ENCODE data around the gene NUDT16L1.
A peak's percentile ranks its signal among the peaks of the same experiment; 100 is the strongest.

The NUDT16L1 gene

GRCh38 chr16:4679850-4680636 is 13.3 kb upstream of the NUDT16L1 start:
- no peaks in the 10 kb centered on the region for H3K9me3 ChIP-seq (ENCODE audit: control extremely low read depth in 1 of 5, control insufficient read depth in 4 of 5, insufficient read depth in 2 of 5, low read depth in 1 of 5, low read length in 4 of 5)
- POLR2A ChIA-PET = interaction anchor here (0.7 kb wide), 1 partner anchor 9 kb away, joined by 3 read pairs; no protein-coding TSS in a partner anchor
- H3K36me3 ChIP-seq (ENCODE audit: control insufficient read depth in 4 of 4, insufficient read depth in 4 of 4, low read length in 3 of 4) = peaks cover 2 to 85% (median 50%) of the 10 kb centered on the region in 4 experiments
- no peak overlapping the region for H3K4me3 ChIP-seq (ENCODE audit: control insufficient read depth in 1 of 7, extremely low read depth in 1 of 7, insufficient read depth in 4 of 7, low read depth in 2 of 7, low read length in 6 of 7)
- DNase-seq = peak in 2 of 3 donors; percentile 39 to 40
- CTCF ChIA-PET = interaction anchor here (0.9 to 1.3 kb wide), 3 partner anchors 15 to 31 kb away, joined by 3 to 4 read pairs (median 3); no protein-coding TSS in a partner anchor
- H3K4me1 ChIP-seq (ENCODE audit: control extremely low read depth in 1 of 4, control insufficient read depth in 4 of 4, insufficient read depth in 4 of 4, low read length in 3 of 4) = peaks cover 0 to 27% (median 16%) of the 10 kb centered on the region in 4 experiments
- WGBS (ENCODE audit: insufficient coverage) = 93% methylated on average over 38 of the region's 47 CpGs
- H3K27ac ChIP-seq (ENCODE audit: insufficient read depth in 1 of 2, low read depth in 1 of 2, low read length in 2 of 2, poor library complexity in 1 of 2, severe bottlenecking in 2 of 2) = no peak overlapping the region
- H3K27me3 ChIP-seq (replicated peaks in 2 of 5; ENCODE audit: control insufficient read depth in 4 of 5, insufficient read depth in 5 of 5, low read length in 4 of 5) = no peaks in the 10 kb centered on the region

- H3K36me3 ChIP-seq (ENCODE audit: control insufficient read depth in 4 of 4, insufficient read depth in 4 of 4, low read length in 3 of 4) = peaks cover 2 to 88% (median 52%) of the 10 kb centered on the region in 4 experiments
- H3K27me3 ChIP-seq (replicated peaks in 2 of 5; ENCODE audit: control insufficient read depth in 4 of 5, insufficient read depth in 5 of 5, low read length in 4 of 5) = no peaks in the 10 kb centered on the region
- 91% methylated on average over 22 of the region's 26 CpGs for WGBS (ENCODE audit: insufficient coverage)
- ChIA-PET CTCF (interaction anchor here (0.5 to 1.3 kb wide), 2 partner anchors 15 to 222 kb away, joined by 4 to 5 read pairs; no protein-coding TSS in a partner anchor), POLR2A (interaction anchor here (0.7 kb wide), 1 partner anchor 9 kb away, joined by 3 read pairs; no protein-coding TSS in a partner anchor)
- H3K9me3 ChIP-seq (ENCODE audit: control extremely low read depth in 1 of 5, control insufficient read depth in 4 of 5, insufficient read depth in 2 of 5, low read depth in 1 of 5, low read length in 4 of 5) = no peaks in the 10 kb centered on the region
- no peak overlapping the region for H3K27ac ChIP-seq (ENCODE audit: insufficient read depth in 1 of 2, low read depth in 1 of 2, low read length in 2 of 2, poor library complexity in 1 of 2, severe bottlenecking in 2 of 2)
- H3K4me1 ChIP-seq (ENCODE audit: control extremely low read depth in 1 of 4, control insufficient read depth in 4 of 4, insufficient read depth in 4 of 4, low read length in 3 of 4) = peaks cover 0 to 19% (median 10%) of the 10 kb centered on the region in 4 experiments
- no peak overlapping the region for H3K4me3 ChIP-seq (ENCODE audit: control insufficient read depth in 1 of 7, extremely low read depth in 1 of 7, insufficient read depth in 4 of 7, low read depth in 2 of 7, low read length in 6 of 7)
- no peak for DNase-seq
Measured at GRCh38 chr16:4680673-4681470, 12.5 kb upstream of the NUDT16L1 start.

- POLR2A ChIA-PET = no interaction called here
- H3K9me3 ChIP-seq (ENCODE audit: control extremely low read depth in 1 of 5, control insufficient read depth in 4 of 5, insufficient read depth in 2 of 5, low read depth in 1 of 5, low read length in 4 of 5) = no peaks in the 10 kb centered on the region
- H3K27ac ChIP-seq (ENCODE audit: insufficient read depth in 1 of 2, low read depth in 1 of 2, low read length in 2 of 2, poor library complexity in 1 of 2, severe bottlenecking in 2 of 2) = no peak overlapping the region
- CTCF ChIA-PET = interaction anchor here (1.3 to 2.1 kb wide), 3 partner anchors 11 to 60 kb away, joined by 4 to 10 read pairs (median 10); no protein-coding TSS in a partner anchor
- H3K27me3 ChIP-seq (replicated peaks in 2 of 5; ENCODE audit: control insufficient read depth in 4 of 5, insufficient read depth in 5 of 5, low read length in 4 of 5) = no peaks in the 10 kb centered on the region
- no peak for DNase-seq
- WGBS (ENCODE audit: insufficient coverage) = 97% methylated on average over 38 of the region's 39 CpGs
- H3K36me3 ChIP-seq (ENCODE audit: control insufficient read depth in 4 of 4, insufficient read depth in 4 of 4, low read length in 3 of 4) = peaks cover 2 to 94% (median 57%) of the 10 kb centered on the region in 4 experiments
- H3K4me1 ChIP-seq (ENCODE audit: control extremely low read depth in 1 of 4, control insufficient read depth in 4 of 4, insufficient read depth in 4 of 4, low read length in 3 of 4) = peaks cover 0 to 12% (median 3%) of the 10 kb centered on the region in 4 experiments
- H3K4me3 ChIP-seq (ENCODE audit: control insufficient read depth in 1 of 7, extremely low read depth in 1 of 7, insufficient read depth in 4 of 7, low read depth in 2 of 7, low read length in 6 of 7) = no peak overlapping the region
Measured at GRCh38 chr16:4681471-4682083, 11.8 kb upstream of the NUDT16L1 start.

GRCh38 chr16:4682084-4682591 is 11.2 kb upstream of the NUDT16L1 start:
- no peak overlapping the region for H3K27ac ChIP-seq (ENCODE audit: insufficient read depth in 1 of 2, low read depth in 1 of 2, low read length in 2 of 2, poor library complexity in 1 of 2, severe bottlenecking in 2 of 2)
- POLR2A ChIA-PET = no interaction called here
- DNase-seq = no peak
- no peaks in the 10 kb centered on the region for H3K9me3 ChIP-seq (ENCODE audit: control extremely low read depth in 1 of 5, control insufficient read depth in 4 of 5, insufficient read depth in 2 of 5, low read depth in 1 of 5, low read length in 4 of 5)
- WGBS (ENCODE audit: insufficient coverage) = 97% methylated on average over 25 of the region's 26 CpGs
- CTCF ChIA-PET = interaction anchor here (0.9 to 2.1 kb wide), 7 partner anchors 12 to 61 kb away, joined by 3 to 10 read pairs (median 6); no protein-coding TSS in a partner anchor
- H3K4me3 ChIP-seq (ENCODE audit: control insufficient read depth in 1 of 7, extremely low read depth in 1 of 7, insufficient read depth in 4 of 7, low read depth in 2 of 7, low read length in 6 of 7) = no peak overlapping the region
- peaks cover 0 to 6% (median 0%) of the 10 kb centered on the region in 4 experiments for H3K4me1 ChIP-seq (ENCODE audit: control extremely low read depth in 1 of 4, control insufficient read depth in 4 of 4, insufficient read depth in 4 of 4, low read length in 3 of 4)
- H3K36me3 ChIP-seq (ENCODE audit: control insufficient read depth in 4 of 4, insufficient read depth in 4 of 4, low read length in 3 of 4) = peaks cover 3 to 95% (median 62%) of the 10 kb centered on the region in 4 experiments
- no peaks in the 10 kb centered on the region for H3K27me3 ChIP-seq (replicated peaks in 2 of 5; ENCODE audit: control insufficient read depth in 4 of 5, insufficient read depth in 5 of 5, low read length in 4 of 5)

GRCh38 chr16:4682616-4683254 is 10.6 kb upstream of the NUDT16L1 start:
- no peaks in the 10 kb centered on the region for H3K9me3 ChIP-seq (ENCODE audit: control extremely low read depth in 1 of 5, control insufficient read depth in 4 of 5, insufficient read depth in 2 of 5, low read depth in 1 of 5, low read length in 4 of 5)
- no peak overlapping the region for H3K4me3 ChIP-seq (ENCODE audit: control insufficient read depth in 1 of 7, extremely low read depth in 1 of 7, insufficient read depth in 4 of 7, low read depth in 2 of 7, low read length in 6 of 7)
- WGBS (ENCODE audit: insufficient coverage) = 92% methylated on average over 34 of the region's 36 CpGs
- peaks cover 5 to 95% (median 63%) of the 10 kb centered on the region in 4 experiments for H3K36me3 ChIP-seq (ENCODE audit: control insufficient read depth in 4 of 4, insufficient read depth in 4 of 4, low read length in 3 of 4)
- POLR2A ChIA-PET = no interaction called here
- no peak overlapping the region for H3K27ac ChIP-seq (ENCODE audit: insufficient read depth in 1 of 2, low read depth in 1 of 2, low read length in 2 of 2, poor library complexity in 1 of 2, severe bottlenecking in 2 of 2)
- no peaks in the 10 kb centered on the region for H3K27me3 ChIP-seq (replicated peaks in 2 of 5; ENCODE audit: control insufficient read depth in 4 of 5, insufficient read depth in 5 of 5, low read length in 4 of 5)
- CTCF ChIA-PET = interaction anchor here (0.7 to 2.1 kb wide), 8 partner anchors 12 to 67 kb away, joined by 3 to 10 read pairs (median 4); no protein-coding TSS in a partner anchor
- DNase-seq = peak; percentile 45 to 73 (median 73)
- H3K4me1 ChIP-seq (ENCODE audit: control extremely low read depth in 1 of 4, control insufficient read depth in 4 of 4, insufficient read depth in 4 of 4, low read length in 3 of 4) = peaks cover 0 to 4% (median 0%) of the 10 kb centered on the region in 4 experiments
